ENCODE data around the gene HES5.

HES5 gene

GRCh38 chr1:2507744-2508155 is 22.3 kb downstream of the HES5 start:
- H3K4me3 ChIP-seq (ENCODE audit: control insufficient read depth, low read depth, low read length) = no peak overlapping the region
- DNase-seq (ENCODE audit: low read depth) = no peak
- TF ChIP-seq CTCF (IDR thresholded peaks at IDR 0.05; ENCODE audit: control insufficient read depth, insufficient read depth, low read depth, low read length, missing control alignments) = no peak

GRCh38 chr1:2506901-2507565 is 23.0 kb downstream of the HES5 start:
- H3K4me3 ChIP-seq (ENCODE audit: control insufficient read depth, low read depth, low read length) = no peak overlapping the region
- DNase-seq (ENCODE audit: low read depth) = no peak
- no peak for TF ChIP-seq CTCF (IDR thresholded peaks at IDR 0.05; ENCODE audit: control insufficient read depth, insufficient read depth, low read depth, low read length, missing control alignments)

- no peak overlapping the region for H3K4me3 ChIP-seq (ENCODE audit: control insufficient read depth, low read depth, low read length)
- no peak for DNase-seq (ENCODE audit: low read depth)
- TF ChIP-seq CTCF (IDR thresholded peaks at IDR 0.05; ENCODE audit: control insufficient read depth, insufficient read depth, low read depth, low read length, missing control alignments) = no peak
These were observed 23.8 kb downstream of the HES5 start for GRCh38 chr1:2506007-2506860.

GRCh38 chr1:2505461-2505994 is 24.5 kb downstream of the HES5 start:
- DNase-seq (ENCODE audit: low read depth) = no peak

GRCh38 chr1:2504949-2505272 is 25.2 kb downstream of the HES5 start:
- TF ChIP-seq CTCF (IDR thresholded peaks at IDR 0.05; ENCODE audit: control insufficient read depth, insufficient read depth, low read depth, low read length, missing control alignments) = no peak
- no peak for DNase-seq (ENCODE audit: low read depth)
- no peak overlapping the region for H3K4me3 ChIP-seq (ENCODE audit: control insufficient read depth, low read depth, low read length)

More at GRCh38 chr1:2505461-2505994, 24.5 kb downstream of the HES5 start:
- no peak for TF ChIP-seq CTCF (IDR thresholded peaks at IDR 0.05; ENCODE audit: control insufficient read depth, insufficient read depth, low read depth, low read length, missing control alignments)
- H3K4me3 ChIP-seq (ENCODE audit: control insufficient read depth, low read depth, low read length) = no peak overlapping the region

GRCh38 chr1:2504225-2504948 is 25.7 kb downstream of the HES5 start:
- no peak for TF ChIP-seq CTCF (IDR thresholded peaks at IDR 0.05; ENCODE audit: control insufficient read depth, insufficient read depth, low read depth, low read length, missing control alignments)
- H3K4me3 ChIP-seq (ENCODE audit: control insufficient read depth, low read depth, low read length) = no peak overlapping the region
- no peak for DNase-seq (ENCODE audit: low read depth)

All from AG09309 (cell line).